GM12875 (cell line): Measurements from ENCODE around the gene CPN2.

Experiments
- H3K4me3 ChIP-seq: one replicate; pipeline ENCODE4 v1.5.1; 2011; ENCODE audit warnings: low read depth, low read length, control low read depth
- CTCF ChIP-seq: IDR thresholded peaks from 2 replicates; pipeline ENCODE4 v1.5.1; 2011; ENCODE audit warnings: low read depth, mild to moderate bottlenecking, control low read depth, inconsistent platforms, low read length, moderate library complexity, borderline replicate concordance; ENCODE audit not compliant: insufficient read depth

CPN2 gene

GRCh38 chr3:194365978-194366490 lies 14.9 kb upstream of the CPN2 start:
- no peak overlapping the region for H3K4me3 ChIP-seq
- TF ChIP-seq CTCF: no peak

GRCh38 chr3:194365526-194365925 lies 14.4 kb upstream of the CPN2 start:
- TF ChIP-seq CTCF: no peak
- H3K4me3 ChIP-seq: no peak overlapping the region

- no peak overlapping the region for H3K4me3 ChIP-seq
- no peak for TF ChIP-seq CTCF
These were observed 13.7 kb upstream of the CPN2 start for GRCh38 chr3:194364652-194365434.

GRCh38 chr3:194364314-194364651 lies 13.2 kb upstream of the CPN2 start:
- no peak overlapping the region for H3K4me3 ChIP-seq
- no peak for TF ChIP-seq CTCF

GRCh38 chr3:194360568-194360967 lies 9.4 kb upstream of the CPN2 start:
- TF ChIP-seq CTCF: no peak
- H3K4me3 ChIP-seq: no peak overlapping the region

GRCh38 chr3:194357681-194358080 lies 6.6 kb upstream of the CPN2 start:
- no peak for TF ChIP-seq CTCF
- H3K4me3 ChIP-seq: no peak overlapping the region

- no peak for TF ChIP-seq CTCF
These were observed 4.3 kb upstream of the CPN2 start for GRCh38 chr3:194355379-194355778.

More at GRCh38 chr3:194355379-194355778, 4.3 kb upstream of the CPN2 start:
- no peak overlapping the region for H3K4me3 ChIP-seq
